HG03045 (cell line): ENCODE data around the gene PRRT1B.

Experiments used
- ATAC-seq: cut with Tn5 transposase; IDR thresholded peaks from one replicate; pipeline ENCODE4 v1.9.1; 2021; ENCODE audit warnings: mild to moderate bottlenecking, moderate library complexity; ENCODE audit not compliant: unreplicated experiment

The PRRT1B gene

DNA sequence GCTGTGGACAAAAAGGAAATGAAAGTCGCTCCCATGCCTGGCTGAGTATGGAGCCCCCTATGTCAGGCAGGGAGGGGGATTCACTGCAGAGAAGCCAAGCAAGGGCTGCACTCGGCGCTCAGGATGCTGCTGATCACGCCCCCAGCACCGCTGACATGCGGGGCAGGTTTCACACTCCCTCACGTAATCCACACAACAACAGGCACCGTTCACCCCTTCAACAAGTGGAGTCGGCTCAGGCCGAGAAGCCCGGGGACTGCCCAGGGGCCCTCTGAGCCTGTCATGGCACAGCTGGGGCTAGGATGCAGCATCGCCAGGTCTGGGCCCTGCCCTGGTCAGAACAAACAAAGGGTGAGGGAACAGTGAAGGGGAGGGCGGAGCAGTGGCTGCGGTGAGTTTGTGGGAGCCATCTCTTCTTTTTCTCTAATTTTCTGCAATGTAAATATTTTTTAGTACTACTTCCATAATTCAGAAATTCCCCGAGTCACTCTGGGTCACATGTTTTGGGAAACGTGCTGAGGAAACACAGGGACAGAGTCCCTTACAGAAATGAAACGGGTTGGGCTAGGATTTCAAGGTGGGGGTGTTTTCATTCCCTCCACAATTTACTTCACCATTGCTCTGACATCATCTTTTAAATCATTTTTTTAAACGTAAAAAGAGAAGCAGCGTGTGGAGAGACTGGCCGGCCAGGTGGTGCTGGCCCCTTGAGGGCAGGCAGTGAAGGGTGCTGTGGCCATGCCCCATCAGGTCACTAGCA, 49.8 kb downstream of the PRRT1B start:
- ATAC-seq: no peak

DNA sequence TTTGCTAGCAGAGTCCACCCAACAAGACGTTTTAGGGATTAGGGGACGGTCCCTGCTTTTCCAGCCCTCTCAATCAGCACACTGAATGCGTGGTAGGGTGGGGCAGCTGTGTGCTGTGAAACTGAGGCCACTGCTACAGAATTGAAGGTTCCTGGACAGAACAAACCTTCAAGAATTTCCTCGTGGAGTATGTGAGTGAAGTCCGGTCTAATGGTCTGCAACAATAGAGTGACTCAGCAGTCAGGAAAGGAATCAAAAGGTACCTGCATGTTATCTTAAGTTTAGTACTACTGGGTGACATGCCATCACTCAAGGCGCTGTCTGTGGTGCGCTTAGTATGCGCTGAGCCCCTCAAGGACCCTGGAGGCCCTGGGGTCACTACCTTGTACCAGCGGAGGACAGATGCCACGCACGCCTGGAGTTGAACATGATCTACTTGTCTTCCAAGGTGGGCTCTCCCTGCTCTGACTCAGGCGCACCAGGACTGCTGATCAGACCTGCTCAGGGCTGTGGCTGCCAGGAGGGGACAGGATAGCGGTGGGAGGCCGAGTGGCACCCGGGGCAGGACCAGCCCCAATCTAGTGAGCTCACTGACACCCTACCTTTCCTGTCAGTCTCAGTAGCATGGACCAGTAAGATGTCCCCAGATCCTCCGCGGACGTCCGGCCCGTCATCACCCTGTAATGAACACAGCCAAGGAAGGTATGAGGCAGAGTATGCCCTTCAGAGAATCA, 50.5 kb downstream of the PRRT1B start:
- no peak for ATAC-seq

GRCh38 chr9:131596430-131596743, 51.1 kb downstream of the PRRT1B start:
- no peak for ATAC-seq

- ATAC-seq: no peak
Observed at GRCh38 chr9:131597246-131597645, 51.9 kb downstream of the PRRT1B start.

GRCh38 chr9:131598121-131598520, 52.8 kb downstream of the PRRT1B start:
- no peak for ATAC-seq

DNA sequence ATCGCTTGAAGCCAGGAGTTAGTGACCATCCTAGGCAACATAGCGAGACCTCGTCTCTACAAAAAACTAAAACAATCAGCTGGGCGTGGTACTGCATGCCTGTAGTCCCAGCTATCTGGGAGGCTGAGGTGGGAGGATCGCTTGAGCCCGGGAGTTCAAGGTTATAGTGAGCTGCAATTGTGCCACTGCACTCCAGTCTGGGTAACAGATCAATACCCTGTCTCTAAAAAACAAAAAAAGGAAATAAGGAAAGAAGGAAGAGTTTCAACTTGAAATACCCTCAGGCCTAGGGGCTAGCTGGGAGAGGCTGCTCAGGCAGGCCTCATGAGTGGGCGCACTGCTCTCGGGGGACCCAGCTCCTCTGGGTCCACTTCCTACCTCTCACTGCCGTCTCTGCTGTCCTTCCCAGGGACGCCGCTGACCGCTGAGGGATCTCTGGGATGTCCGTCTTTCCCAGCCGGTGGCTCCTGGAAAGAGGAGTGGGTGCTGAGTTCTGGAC, 56.4 kb downstream of the PRRT1B start:
- ATAC-seq: no peak

- no peak for ATAC-seq
Observed at GRCh38 chr9:131603199-131603598, 57.9 kb downstream of the PRRT1B start.

DNA sequence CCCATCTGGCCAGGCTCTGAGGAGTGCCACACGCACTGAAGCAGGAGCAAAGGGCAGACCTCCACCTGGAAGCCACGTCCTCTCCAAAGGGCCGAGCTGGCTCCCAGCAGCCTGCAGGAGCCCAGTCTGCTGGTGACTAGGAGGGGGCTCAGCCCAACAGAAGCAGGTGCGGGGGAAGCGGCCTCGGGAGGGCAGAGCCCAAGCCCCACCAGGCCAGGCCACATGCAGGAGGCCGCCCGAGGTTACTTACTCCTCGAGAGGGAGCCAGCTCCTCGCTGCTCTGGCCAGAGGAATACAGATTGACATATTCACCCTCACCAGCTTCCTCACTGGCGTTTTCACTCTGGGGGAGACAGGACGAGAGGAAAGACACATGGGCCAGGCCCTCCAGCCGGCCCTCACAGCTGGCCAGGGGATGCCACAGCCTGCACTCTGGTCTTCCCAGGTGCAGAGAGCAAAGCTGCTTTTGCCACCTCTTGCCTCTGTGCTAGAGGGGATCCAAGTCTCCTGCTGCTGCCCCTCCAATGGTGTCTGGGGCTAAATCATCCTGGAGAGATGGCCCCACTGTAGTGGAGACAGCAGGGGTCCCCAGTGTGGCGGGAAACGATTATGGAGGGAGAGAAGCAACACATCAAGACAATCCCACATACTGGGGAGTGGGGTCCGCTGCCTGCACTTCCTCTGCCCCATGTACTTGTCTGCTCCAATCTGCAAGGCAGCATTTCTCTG, 58.6 kb downstream of the PRRT1B start:
- no peak for ATAC-seq

DNA sequence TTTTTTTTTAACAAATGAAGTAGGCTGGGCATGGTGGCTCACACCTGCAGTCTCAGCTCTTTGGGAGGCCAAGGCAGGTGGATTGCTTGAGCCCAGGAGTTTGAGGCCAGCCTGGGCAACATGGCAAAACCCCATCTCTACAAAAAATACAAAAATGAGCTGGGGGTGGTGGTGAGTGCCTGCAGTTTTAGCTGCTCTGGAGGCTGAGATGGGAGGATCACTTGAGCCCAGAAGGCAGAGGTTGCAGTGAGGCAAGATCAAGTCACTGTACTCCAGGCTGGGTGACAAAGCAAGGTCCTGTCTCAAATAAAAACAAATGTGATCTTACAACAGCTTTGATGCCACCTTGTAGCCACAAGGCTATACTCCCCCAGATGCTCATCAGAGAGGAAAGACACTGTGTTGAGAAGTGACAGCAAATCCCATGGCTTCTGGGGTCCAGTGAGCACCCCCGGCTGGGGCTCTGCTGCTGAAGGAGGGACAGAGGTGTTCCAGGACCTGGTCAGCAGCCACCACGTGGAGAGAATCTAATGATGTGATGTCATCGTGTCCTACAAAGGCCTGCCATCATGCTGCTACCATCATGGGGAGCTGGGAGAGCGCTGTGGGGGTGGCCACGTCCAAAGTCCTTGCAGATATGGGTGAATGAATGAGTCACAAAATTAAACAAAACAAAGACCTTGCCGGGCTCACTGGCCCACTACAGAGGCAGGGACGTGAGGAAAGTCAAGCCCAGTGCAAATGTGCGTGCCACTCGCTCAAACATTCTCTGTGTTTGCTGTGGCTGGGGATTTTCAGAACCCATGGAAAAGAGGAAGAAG, 60.7 kb downstream of the PRRT1B start:
- ATAC-seq: no peak

DNA sequence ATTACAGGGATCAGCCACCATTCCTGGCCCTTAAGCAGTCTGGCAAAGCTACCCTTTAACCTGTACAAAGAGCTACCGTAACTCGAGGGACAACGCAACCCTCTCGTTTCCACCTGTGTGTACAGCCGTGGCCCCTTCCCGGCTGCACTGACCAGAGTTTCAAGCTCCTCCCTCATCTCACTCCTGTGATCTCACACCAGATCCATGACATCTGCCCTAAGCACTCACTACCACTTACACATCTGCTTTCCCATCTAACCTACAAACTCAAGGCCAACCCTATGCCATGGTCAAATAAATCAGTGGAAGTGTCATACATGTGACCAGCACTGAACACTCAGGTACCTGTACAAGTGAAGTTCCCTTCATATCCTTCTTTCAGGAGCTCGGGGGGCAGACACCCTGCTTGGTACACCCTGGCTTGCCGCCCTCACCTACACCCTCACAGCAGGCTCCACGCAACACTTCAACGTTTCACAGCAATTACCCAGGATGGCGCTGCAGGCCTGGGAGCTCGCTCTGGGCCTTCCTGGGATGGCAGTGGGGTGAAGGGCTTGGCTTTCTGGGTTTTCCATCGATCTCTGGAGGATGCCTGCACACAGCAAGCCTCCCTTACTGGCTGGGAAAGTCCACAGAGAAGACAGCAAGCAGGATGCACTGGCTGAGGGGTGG, 61.7 kb downstream of the PRRT1B start:
- ATAC-seq: no peak

DNA sequence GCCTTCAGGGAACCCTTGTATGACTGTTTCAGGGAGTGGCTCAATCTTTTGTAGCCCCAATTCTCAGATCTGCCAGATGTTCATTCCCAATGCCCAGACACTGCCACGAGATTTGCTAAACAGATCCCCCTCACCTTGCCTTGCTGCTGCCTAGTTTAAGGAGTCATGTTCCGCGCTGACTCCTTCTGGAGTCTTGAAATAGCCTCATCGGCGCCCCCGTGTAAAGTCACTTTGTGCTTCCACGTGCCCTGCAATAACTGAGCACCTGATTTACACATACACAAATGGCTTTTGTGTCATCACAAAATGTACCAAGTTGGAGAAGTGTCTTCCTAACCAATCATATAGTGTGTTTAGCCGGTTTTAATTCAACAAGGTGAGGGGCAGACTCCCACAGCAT, 62.3 kb downstream of the PRRT1B start:
- ATAC-seq: no peak

GRCh38 chr9:131608493-131609037, 63.2 kb downstream of the PRRT1B start:
- no peak for ATAC-seq
